HepG2 (cell line): ENCODE measurements around the gene TXNL4B. TPM values are rescaled to one million over a fixed set of nuclear protein-coding genes. Genes with fewer than 3 reads are reported as not detected.

Experiments used
- ATAC-seq: fragments of 200-7000 bp; cut with Tn5 transposase; 3 replicates; pipeline ENCODE4 v1.9.1; 2020; ENCODE audit warnings: mild to moderate bottlenecking, moderate library complexity
- BruUV-seq: library from RNA; stranded (reverse); fragments of 400-500 nt; replicated peaks from 2 replicates; lab custom pipeline; 2021; lab: Mats Ljungman, UMichigan
- CTCF ChIA-PET: fragments of 300-600 bp; formaldehyde crosslinking; extraction: SDS; loops from one replicate; lab custom pipeline; 2021; ENCODE audit warnings: low total read pairs, inconsistent platforms, low intra/inter-chr PET ratio; lab: Yijun Ruan, JAX
- POLR2A ChIA-PET: fragments of 350-600 bp; sonication (Branson Sonifier 250); formaldehyde crosslinking; loops from one replicate; lab custom pipeline; 2020; ENCODE audit warnings: antibody characterized with exemption, inconsistent platforms; lab: Yijun Ruan, JAX
- DNase-seq: peaks from one replicate; pipeline ENCODE4 v3.0.0-alpha.2; 2015; ENCODE audit warnings: low spot score
- FAIRE-seq: peaks from 3 replicates; lab custom pipeline; 2011; peaks lifted over from hg19 to GRCh38; lab: Jason Lieb, UNC
- H2AFZ ChIP-seq: one replicate; pipeline ENCODE4 v1.6.1; 2011; ENCODE audit warnings: low read length, inconsistent platforms
- H3K27ac ChIP-seq: fragments of 300-600 bp; 3 replicates; pipeline ENCODE4 v1.8.0; 2011; ENCODE audit warnings: mixed run types, mild to moderate bottlenecking, mixed read lengths, low read length, inconsistent platforms; ENCODE audit not compliant: insufficient read depth; ENCODE audit errors: extremely low read length
- H3K27me3 ChIP-seq, 2 experiments: fragments of 200-600 bp in 1 of 2; 2 replicates in 1 of 2; 3 replicates in 1 of 2; pipeline versions ENCODE4 v1.6.0 to v1.8.0; 2011; ENCODE audit warnings: low read length in 2 of 2, mild to moderate bottlenecking in 2 of 2, moderate library complexity in 2 of 2, inconsistent platforms in 1 of 2; ENCODE audit not compliant: insufficient read depth in 2 of 2, control insufficient read depth in 1 of 2
- H3K36me3 ChIP-seq, 2 experiments: fragments of 200-600 bp in 1 of 2; replicated peaks in 1 of 2; 2 replicates in 1 of 2; 3 replicates in 1 of 2; pipeline versions ENCODE4 v1.5.1 to v1.8.0; 2011; ENCODE audit warnings: low read length in 2 of 2, inconsistent platforms in 1 of 2; ENCODE audit not compliant: insufficient read depth in 2 of 2, control insufficient read depth in 1 of 2
- H3K4me1 ChIP-seq: 2 replicates; pipeline ENCODE4 v1.5.1; 2012; ENCODE audit warnings: low read length, inconsistent platforms; ENCODE audit not compliant: insufficient read depth
- H3K4me2 ChIP-seq: 2 replicates; pipeline ENCODE4 v1.6.0; 2011; ENCODE audit warnings: low read depth, low read length, inconsistent platforms
- H3K4me3 ChIP-seq, 3 experiments: fragments of 200-600 bp in 1 of 3; sonication (generic), shearing (Covaris generic) in 1 of 3; replicated peaks in 1 of 3; 2 replicates each; pipeline ENCODE4 v1.5.1; 2011 to 2016; ENCODE audit warnings: low read length in 3 of 3, inconsistent platforms in 2 of 3, low read depth in 2 of 3, mild to moderate bottlenecking in 2 of 3, control low read depth in 1 of 3, mixed read lengths in 1 of 3; ENCODE audit not compliant: insufficient read depth in 1 of 3
- H3K79me2 ChIP-seq: one replicate; pipeline ENCODE4 v1.6.1; 2011; ENCODE audit warnings: low read length, inconsistent platforms; ENCODE audit not compliant: insufficient read depth
- H3K9ac ChIP-seq: 2 replicates; pipeline ENCODE4 v1.6.0; 2011; ENCODE audit warnings: mild to moderate bottlenecking, low read depth, low read length, inconsistent platforms; ENCODE audit not compliant: insufficient read depth
- H3K9me3 ChIP-seq: 2 replicates; pipeline ENCODE4 v1.5.1; 2012; ENCODE audit warnings: mild to moderate bottlenecking, low read length
- H4K20me1 ChIP-seq: 2 replicates; pipeline ENCODE4 v1.6.0; 2011; ENCODE audit warnings: inconsistent platforms, mild to moderate bottlenecking, low read length, moderate library complexity; ENCODE audit not compliant: insufficient read depth
- CHD2 ChIP-seq: IDR thresholded peaks from 2 replicates; pipeline ENCODE4 v1.6.1; 2011; ENCODE audit warnings: low read depth, low read length, improper control_type of control experiment
- NBN ChIP-seq: fragments of 450-650 bp; conservative IDR thresholded peaks from 2 replicates; pipeline ENCODE4 v1.6.1; 2017
- NFE2 ChIP-seq: sonication (generic); formaldehyde crosslinking; IDR thresholded peaks from 2 replicates; pipeline ENCODE4 v1.4.0; 2020; ENCODE audit warnings: missing genetic modification reagents
- PHB2 ChIP-seq: fragments of 450-650 bp; IDR thresholded peaks from 2 replicates; pipeline ENCODE4 v1.6.1; 2018; ENCODE audit not compliant: partially characterized antibody
- PTBP1 ChIP-seq: fragments of 200-400 bp; formaldehyde crosslinking; IDR thresholded peaks from 2 replicates; pipeline ENCODE4 v1.6.1; 2018; ENCODE audit warnings: low read length, low read depth; ENCODE audit not compliant: poor library complexity, severe bottlenecking
- ZBTB49 ChIP-seq: sonication (generic); formaldehyde crosslinking; IDR thresholded peaks from 2 replicates; pipeline ENCODE4 v1.4.0; 2020; ENCODE audit warnings: missing genetic modification reagents, borderline replicate concordance
- ZC3H4 ChIP-seq: sonication (generic); formaldehyde crosslinking; IDR thresholded peaks from 2 replicates; pipeline ENCODE4 v1.4.0; 2020; ENCODE audit warnings: missing genetic modification reagents, borderline replicate concordance
- ZNF710 ChIP-seq: sonication (generic); formaldehyde crosslinking; IDR thresholded peaks from 2 replicates; pipeline ENCODE4 v1.5.0; 2020; ENCODE audit warnings: mild to moderate bottlenecking, missing genetic modification reagents, borderline replicate concordance
- WGBS: methylation state at CpG from one replicate; pipeline ENCODE4 v1.1.6; 2017; ENCODE audit warnings: low lambda C conversion rate; 5-methylcytosine and 5-hydroxymethylcytosine counted together
- in situ Hi-C: cut with HindIII; loops from 2 replicates; pipeline ENCODE4 v1.10.0; 2017; ENCODE audit warnings: low pct_unique_long_range_greater_than_20kb; ENCODE audit not compliant: extremely low pct_ligation_motif_present
- intact Hi-C: fragments of 100-400 bp; cut with micrococcal nuclease; formaldehyde crosslinking; loops from one replicate; pipeline ENCODE4 v1.10.0; 2022; ENCODE audit not compliant: unreplicated experiment
- polyA plus RNA-seq, 8 experiments: library from polyadenylated mRNA; depleted of rRNA in 3 of 8; stranded (reverse) in 7 of 8; unstranded in 1 of 8; fragments of >200 nt; fragmentation: Illumina TruSeq in 4 of 8; extraction: Trizol in 4 of 8; gene quantifications; 2 replicates each; pipeline versions ENCODE4 v1.2.1 to v1.2.3, GENCODE V29; 2011 to 2016; ENCODE audit warnings: low read depth in 4 of 8, missing spikeins in 1 of 8, mixed read lengths in 1 of 8; ENCODE audit not compliant: insufficient read depth in 1 of 8
- total RNA-seq, 5 experiments: library from RNA; depleted of rRNA; stranded (reverse); fragments of >200 nt; fragmentation: Illumina TruSeq; extraction: Trizol; gene quantifications; 2 replicates each; pipeline ENCODE4 v1.2.3, GENCODE V29; 2016; ENCODE audit warnings: low read depth in 1 of 5

The TXNL4B gene
- total and polyA plus RNA-seq, 2 of the 13 experiments (the other 11 are each of a cell fraction or from before 2014, with no cell fraction given), result 17.4 to 18.3 TPM

- H3K9me3 ChIP-seq, result no peaks in the 10 kb centered on the region
- intact Hi-C loops, result no loop called here
- ChIA-PET POLR2A (no interaction called here), CTCF (interaction anchor here (2.3 kb wide), 1 partner anchor 26 kb away, joined by 27 read pairs; no protein-coding TSS in a partner anchor)
- H3K36me3 ChIP-seq, result no peaks in the 10 kb centered on the region; a peak in 1 of 5 replicates
- H3K27me3 ChIP-seq, result no peaks in the 10 kb centered on the region
- no peaks in the 10 kb centered on the region for H3K79me2 ChIP-seq
- H3K4me3 ChIP-seq, result no peak overlapping the region
- H3K27ac ChIP-seq, result no peak overlapping the region
- in situ Hi-C loops, result no loop called here
- H3K4me2 ChIP-seq, result no peak overlapping the region
- TF ChIP-seq ZBTB49, result no peak
- no peak for TF ChIP-seq NFE2 (CRISPR knock-in tag)
- no peak for TF ChIP-seq NBN
- TF ChIP-seq ZC3H4 (CRISPR knock-in tag), result no peak
- no peak for TF ChIP-seq ZNF710 (CRISPR knock-in tag)
- no peak for TF ChIP-seq PTBP1
- TF ChIP-seq PHB2, result no peak
- no peak for TF ChIP-seq CHD2
- H3K9ac ChIP-seq, result no peak overlapping the region
- no peak overlapping the region for H2AFZ ChIP-seq
- no TSS peak for BruUV-seq
- WGBS, result 68% methylated on average over 8 of the region's 8 CpGs
- ATAC-seq (no peak), FAIRE-seq (no peak), DNase-seq (no peak)
- no peaks in the 10 kb centered on the region for H4K20me1 ChIP-seq
- peaks cover 26% of the 10 kb centered on the region for H3K4me1 ChIP-seq
These were observed 30.0 kb upstream of the TXNL4B start for GRCh38 chr16:72123426-72123825.
